Muscle of leg (tissue), 11 donors: ENCODE measurements around the gene HBB. TPM values are rescaled to one million over a fixed set of nuclear protein-coding genes. Genes with fewer than 3 reads are reported as not detected.
"Not testable (repeated sequence)": the region's sequence is repeated elsewhere in the genome, so short reads cannot be mapped to it uniquely, and the experiment has no call there.

Experiments
- DNase-seq: peaks from one replicate; pipeline ENCODE4 v3.0.0; 2013
- H3K27ac ChIP-seq: one replicate; pipeline ENCODE4 v1.5.1; 2013; ENCODE audit warnings: mild to moderate bottlenecking, low read length, control low read depth
- H3K27me3 ChIP-seq: one replicate; pipeline ENCODE4 v1.6.1; 2013; ENCODE audit warnings: low read length; ENCODE audit not compliant: control insufficient read depth, insufficient read depth
- H3K36me3 ChIP-seq: one replicate; pipeline ENCODE4 v1.6.1; 2013; ENCODE audit warnings: low read length; ENCODE audit not compliant: control insufficient read depth, insufficient read depth
- H3K4me1 ChIP-seq: one replicate; pipeline ENCODE4 v1.6.1; 2013; ENCODE audit warnings: low read length; ENCODE audit not compliant: control insufficient read depth, insufficient read depth
- H3K4me3 ChIP-seq: one replicate; pipeline ENCODE4 v1.5.1; 2013; ENCODE audit warnings: low read length, control low read depth
- H3K9me3 ChIP-seq: replicated peaks from 2 replicates; pipeline ENCODE4 v1.6.1; 2013; ENCODE audit warnings: low read depth, low read length; ENCODE audit not compliant: control insufficient read depth
- WGBS: methylation state at CpG from one replicate; pipeline ENCODE4 v1.1.5; 2013; ENCODE audit warnings: missing lambda C conversion rate; ENCODE audit not compliant: insufficient coverage; 5-methylcytosine and 5-hydroxymethylcytosine counted together
- polyA plus RNA-seq, 8 donors: library from polyadenylated mRNA; unstranded; fragments of 120-200 nt; gene quantifications; one replicate each; pipeline versions ENCODE4 v1.2.1 to v1.2.3, GENCODE V29; 2013; ENCODE audit warnings: inconsistent platforms in 1 of 8, low replicate concordance in 1 of 8; ENCODE audit not compliant: insufficient read length in 8 of 8, insufficient read depth in 1 of 8
- total RNA-seq: library from RNA; stranded (reverse); fragments of 120-200 nt; gene quantifications from one replicate; pipeline ENCODE4 v1.2.4, GENCODE V29; 2013

HBB gene
- total and polyA plus RNA-seq, 9 donors: 217 to 965 (median 671) TPM

DNA sequence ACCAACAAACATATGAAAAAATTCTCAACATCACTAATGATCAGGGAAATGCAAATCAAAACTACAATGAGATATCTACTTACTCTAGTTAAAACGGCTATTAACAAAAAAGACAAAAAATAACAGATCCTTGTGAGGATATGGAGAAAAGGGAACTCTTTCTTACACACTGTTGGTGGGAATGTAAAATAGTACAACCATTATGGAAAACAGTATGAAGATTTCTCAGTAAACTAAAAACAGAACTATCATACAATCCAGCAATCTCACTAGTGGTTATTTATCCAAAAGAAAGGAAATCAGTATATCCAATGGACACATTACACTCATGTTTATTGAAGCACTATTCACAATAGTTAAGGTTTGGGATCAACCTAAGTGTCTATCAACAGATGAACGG, 39.0 kb upstream of the HBB start:
- Histone ChIP-seq H3K4me1 (no peaks in the 10 kb centered on the region), H3K27me3 (no peaks in the 10 kb centered on the region), H3K9me3 (no peaks in the 10 kb centered on the region), H3K36me3 (no peaks in the 10 kb centered on the region), H3K4me3 (no peak overlapping the region), H3K27ac (no peak overlapping the region)
- no CpG with 5 or more reads among the region's 2 CpGs for WGBS
- DNase-seq: no peak

- Histone ChIP-seq H3K27me3 (no peaks in the 10 kb centered on the region), H3K36me3 (no peaks in the 10 kb centered on the region), H3K27ac (no peak overlapping the region), H3K4me3 (no peak overlapping the region), H3K4me1 (no peaks in the 10 kb centered on the region), H3K9me3 (peaks cover 3% of the 10 kb centered on the region)
- WGBS: 63% methylated on average over 6 of the region's 7 CpGs
- no peak for DNase-seq
These were observed 31.8 kb upstream of the HBB start for GRCh38 chr11:5258543-5259262.

DNA sequence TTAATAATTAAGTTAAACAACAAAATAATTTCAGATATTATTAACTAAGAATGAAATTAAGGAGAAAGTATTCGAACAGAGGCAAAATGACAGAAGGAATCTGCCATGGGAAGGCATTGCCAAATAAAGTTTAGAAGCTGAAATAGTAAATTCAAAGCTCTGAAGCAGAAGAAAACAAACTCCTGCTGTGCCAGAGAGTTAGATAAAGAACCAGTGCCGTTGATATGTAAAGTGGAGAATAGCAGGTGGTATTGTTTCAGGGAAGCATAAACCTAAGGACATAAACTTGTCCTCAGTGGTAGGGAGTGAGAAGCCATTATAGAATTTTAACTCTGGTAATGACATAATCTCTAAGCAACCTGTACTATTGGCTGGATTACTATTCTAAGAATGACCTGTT, 30.4 kb upstream of the HBB start:
- WGBS: no CpG with 5 or more reads among the region's 2 CpGs
- Histone ChIP-seq H3K36me3 (no peaks in the 10 kb centered on the region), H3K27ac (no peak overlapping the region), H3K9me3 (peaks cover 3% of the 10 kb centered on the region), H3K4me1 (no peaks in the 10 kb centered on the region), H3K4me3 (no peak overlapping the region), H3K27me3 (no peaks in the 10 kb centered on the region)
- no peak for DNase-seq

GRCh38 chr11:5254646-5255413, 28.0 kb upstream of the HBB start, which contains the start of gene HBG2:
HBG2 (minus strand) TSS chr11:5254781; CDS start chr11:5254728, 53 bp downstream.
- not testable (repeated sequence) for H3K9me3 ChIP-seq, H3K27ac ChIP-seq, H3K4me3 ChIP-seq, H3K4me1 ChIP-seq, H3K27me3 ChIP-seq, H3K36me3 ChIP-seq, DNase-seq
- WGBS: 60% methylated on average over 1 of the region's 9 CpGs

DNA sequence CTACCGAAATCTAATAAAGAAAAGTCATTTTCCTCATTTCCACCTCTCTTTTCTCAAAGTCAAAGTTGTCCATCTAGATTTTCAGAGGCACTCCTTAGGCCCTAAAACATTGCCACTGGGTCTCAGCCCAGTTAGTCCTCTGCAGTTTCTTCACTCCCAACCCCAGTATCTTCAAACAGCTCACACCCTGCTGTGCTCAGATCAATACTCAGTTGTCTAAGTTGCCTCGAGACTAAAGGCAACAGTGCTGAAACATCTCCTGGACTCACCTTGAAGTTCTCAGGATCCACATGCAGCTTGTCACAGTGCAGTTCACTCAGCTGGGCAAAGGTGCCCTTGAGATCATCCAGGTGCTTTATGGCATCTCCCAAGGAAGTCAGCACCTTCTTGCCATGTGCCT, 27.2 kb upstream of the HBB start:
- WGBS: 57% methylated on average over 2 of the region's 2 CpGs
- not testable (repeated sequence) for H3K36me3 ChIP-seq, H3K27me3 ChIP-seq, H3K4me1 ChIP-seq, DNase-seq, H3K4me3 ChIP-seq, H3K27ac ChIP-seq, H3K9me3 ChIP-seq

DNA sequence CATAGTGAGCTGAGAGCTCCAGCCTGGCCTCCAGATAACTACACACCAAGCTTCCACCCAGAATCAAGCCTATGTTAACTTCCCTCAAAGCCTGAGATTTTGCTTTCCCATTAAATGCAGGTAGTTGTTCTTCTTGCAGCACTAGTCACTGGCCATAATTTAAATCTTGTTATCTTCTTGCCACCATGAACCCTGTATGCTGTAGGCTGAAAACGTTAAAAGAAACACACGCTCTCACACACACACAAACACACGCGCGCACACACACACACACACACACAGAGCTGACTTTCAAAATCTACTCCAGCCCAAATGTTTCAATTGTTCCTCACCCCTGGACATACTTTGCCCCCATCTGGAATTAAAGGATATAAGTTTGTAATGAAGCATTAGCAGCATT, 26.6 kb upstream of the HBB start:
- no CpG with 5 or more reads among the region's 5 CpGs for WGBS
- not testable (repeated sequence) for H3K4me3 ChIP-seq, H3K36me3 ChIP-seq, H3K9me3 ChIP-seq, H3K27ac ChIP-seq, H3K4me1 ChIP-seq, H3K27me3 ChIP-seq, DNase-seq

GRCh38 chr11:5252919-5253265, 26.0 kb upstream of the HBB start:
- DNase-seq: no peak
- Histone ChIP-seq H3K36me3 (no peaks in the 10 kb centered on the region), H3K27me3 (no peaks in the 10 kb centered on the region), H3K27ac (no peak overlapping the region), H3K9me3 (no peaks in the 10 kb centered on the region), H3K4me1 (no peaks in the 10 kb centered on the region), H3K4me3 (no peak overlapping the region)
- no CpG with 5 or more reads among the region's 1 CpG for WGBS

GRCh38 chr11:5252192-5252918, 25.5 kb upstream of the HBB start:
- WGBS: 14% methylated on average over 4 of the region's 9 CpGs
- Histone ChIP-seq H3K27me3 (no peaks in the 10 kb centered on the region), H3K36me3 (no peaks in the 10 kb centered on the region), H3K4me1 (no peaks in the 10 kb centered on the region), H3K9me3 (no peaks in the 10 kb centered on the region), H3K27ac (no peak overlapping the region), H3K4me3 (no peak overlapping the region)
- DNase-seq: no peak

DNA sequence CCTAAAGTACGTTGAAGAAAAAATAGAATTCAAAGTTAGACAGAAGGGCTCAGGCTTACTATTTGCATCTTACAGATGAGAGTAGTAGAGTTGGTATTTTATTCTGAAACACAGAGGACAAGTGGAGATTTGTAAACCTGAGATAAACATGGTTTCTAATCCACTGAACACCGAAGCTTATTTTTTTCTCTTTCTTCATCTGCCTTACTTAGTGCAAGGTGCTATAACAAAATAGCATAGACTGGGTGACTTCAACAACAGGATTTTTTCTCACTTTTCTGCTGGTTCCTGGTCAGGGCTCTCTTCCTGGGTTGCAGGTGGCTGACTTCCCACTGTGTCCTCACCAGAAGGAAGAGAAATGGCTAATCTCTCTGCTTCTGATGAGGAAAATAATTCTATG, 24.9 kb upstream of the HBB start:
- Histone ChIP-seq H3K27ac (no peak overlapping the region), H3K4me3 (no peak overlapping the region), H3K36me3 (no peaks in the 10 kb centered on the region), H3K27me3 (no peaks in the 10 kb centered on the region), H3K9me3 (no peaks in the 10 kb centered on the region), H3K4me1 (no peaks in the 10 kb centered on the region)
- no CpG with 5 or more reads among the region's 2 CpGs for WGBS
- no peak for DNase-seq

DNA sequence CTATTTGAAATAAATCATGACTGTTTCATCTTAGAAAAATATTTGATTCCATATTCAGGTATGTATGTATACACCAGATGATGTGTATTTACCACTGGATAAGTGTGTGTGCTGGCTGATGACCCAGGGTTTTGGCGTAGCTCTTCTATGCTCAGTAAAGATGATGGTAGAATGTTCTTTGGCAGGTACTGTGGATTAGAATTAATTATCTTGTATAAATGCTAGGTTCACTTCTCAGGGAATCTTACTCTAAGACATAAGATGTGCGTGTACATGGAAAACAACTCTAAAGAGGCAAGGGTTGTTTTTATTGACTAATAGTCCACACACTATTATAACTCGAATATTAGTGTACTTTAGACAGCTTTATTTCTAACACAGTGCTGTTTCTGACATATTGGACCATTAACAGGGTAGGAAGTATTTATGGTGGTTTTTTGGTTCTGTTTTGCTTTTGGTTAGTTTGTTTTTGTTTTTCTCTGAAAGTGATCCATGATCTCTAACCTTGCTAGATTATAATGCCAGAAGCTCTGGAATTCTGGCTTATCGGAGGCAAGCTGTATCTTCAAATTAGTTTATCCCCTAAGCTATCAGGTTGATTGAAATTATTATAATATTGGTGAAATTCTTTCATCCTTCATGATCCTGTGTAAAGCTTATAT, 23.8 kb upstream of the HBB start:
- Histone ChIP-seq H3K4me3 (no peak overlapping the region), H3K4me1 (no peaks in the 10 kb centered on the region), H3K27me3 (no peaks in the 10 kb centered on the region), H3K36me3 (no peaks in the 10 kb centered on the region), H3K9me3 (no peaks in the 10 kb centered on the region), H3K27ac (no peak overlapping the region)
- no CpG with 5 or more reads among the region's 4 CpGs for WGBS
- DNase-seq: no peak
